ENCODE measurements around the gene IGFN1. TPM values are rescaled to one million over a fixed set of nuclear protein-coding genes. Genes with fewer than 3 reads are reported as not detected.
"Not testable (repeated sequence)": the region's sequence is repeated elsewhere in the genome, so short reads cannot be mapped to it uniquely, and the experiment has no call there.

Gene IGFN1
- total RNA-seq, 1 experiment from 2014 or later: 29.1 TPM

DNA sequence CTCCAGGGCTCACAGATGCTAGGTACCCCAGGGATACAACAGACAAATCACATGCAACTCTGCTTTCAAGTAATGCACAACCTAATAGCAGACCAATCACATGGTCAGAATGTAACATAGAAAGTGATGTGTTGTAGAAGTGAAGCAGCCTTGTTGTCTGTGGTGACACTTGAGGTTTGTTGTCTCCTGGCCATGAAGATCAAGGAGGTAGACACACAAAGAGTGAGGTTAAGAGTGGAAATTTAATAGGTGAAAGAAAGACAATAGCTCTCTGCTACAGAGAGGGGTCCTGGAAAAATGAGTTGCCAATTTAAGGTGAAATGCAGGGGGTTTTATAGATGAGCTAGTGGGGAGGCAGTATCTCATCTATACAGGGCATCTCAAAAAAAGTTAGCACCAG lies 33.8 kb upstream of the IGFN1 start:
- in situ Hi-C loops (cut with HindIII; ENCODE audit: low sequenced_read_pairs): no loop called here
- DNase-seq (ENCODE audit: low spot score): no peak

DNA sequence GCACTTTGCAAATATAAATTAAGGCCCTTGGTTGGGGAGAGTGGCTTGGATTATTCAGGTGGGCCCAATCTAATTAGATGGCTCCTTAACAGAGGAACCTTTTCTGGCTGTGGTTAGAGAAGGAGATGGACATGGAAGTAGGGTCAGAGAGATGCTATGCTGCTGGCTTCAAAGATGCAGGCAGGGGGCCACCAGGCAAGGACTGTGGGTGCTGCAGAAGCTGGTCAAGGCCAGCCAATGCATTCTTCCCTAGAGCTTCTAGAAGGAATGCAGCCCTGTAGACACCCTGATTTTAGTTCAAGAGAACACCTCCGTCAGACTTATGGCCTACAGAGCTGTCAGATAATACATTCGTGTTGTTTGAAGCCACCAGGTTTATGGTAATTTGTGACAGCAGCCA lies 32.7 kb upstream of the IGFN1 start:
- in situ Hi-C loops (cut with HindIII; ENCODE audit: low sequenced_read_pairs): no loop called here
- DNase-seq (ENCODE audit: low spot score): no peak

DNA sequence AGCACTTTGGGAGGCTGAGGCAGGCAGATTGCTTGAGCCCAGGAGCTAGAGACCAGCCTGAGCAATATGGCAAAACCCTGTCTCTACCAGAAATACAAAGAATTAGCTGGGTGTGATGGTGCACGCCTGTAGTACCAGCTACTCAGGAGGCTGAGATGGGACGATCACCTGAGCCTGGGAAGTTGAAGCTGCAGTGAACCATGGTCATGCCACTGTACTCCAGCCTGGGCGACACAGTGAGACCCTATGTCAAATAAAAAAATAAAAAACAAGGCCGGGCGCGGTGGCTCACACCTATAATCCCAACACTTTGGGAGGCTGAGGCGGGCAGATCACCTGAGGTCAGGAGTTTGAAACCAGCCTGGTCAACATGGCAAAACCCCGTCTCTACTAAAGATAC lies 27.6 kb upstream of the IGFN1 start:
- DNase-seq (ENCODE audit: low spot score); in situ Hi-C loops (cut with HindIII; ENCODE audit: low sequenced_read_pairs): not testable (repeated sequence)

DNA sequence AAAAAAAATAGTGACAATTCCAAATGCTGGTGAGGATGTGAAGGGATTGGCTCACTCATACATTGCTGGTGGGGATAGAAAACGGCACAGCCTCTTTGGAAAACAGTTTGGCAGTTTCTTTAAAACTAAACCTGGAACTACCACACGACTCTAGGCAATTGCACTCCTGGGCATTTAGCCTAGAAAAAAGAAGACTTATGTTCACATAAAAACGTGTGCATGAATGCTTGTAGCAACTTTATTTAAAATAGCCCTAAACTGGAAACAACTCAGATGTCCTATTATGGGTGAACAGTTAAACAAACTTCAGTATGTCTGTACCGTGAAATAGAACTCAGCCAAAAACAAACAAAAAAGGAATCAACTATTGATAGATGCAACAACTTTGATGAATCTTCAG lies 26.9 kb upstream of the IGFN1 start:
- no peak for DNase-seq (ENCODE audit: low spot score)
- in situ Hi-C loops (cut with HindIII; ENCODE audit: low sequenced_read_pairs): no loop called here

DNA sequence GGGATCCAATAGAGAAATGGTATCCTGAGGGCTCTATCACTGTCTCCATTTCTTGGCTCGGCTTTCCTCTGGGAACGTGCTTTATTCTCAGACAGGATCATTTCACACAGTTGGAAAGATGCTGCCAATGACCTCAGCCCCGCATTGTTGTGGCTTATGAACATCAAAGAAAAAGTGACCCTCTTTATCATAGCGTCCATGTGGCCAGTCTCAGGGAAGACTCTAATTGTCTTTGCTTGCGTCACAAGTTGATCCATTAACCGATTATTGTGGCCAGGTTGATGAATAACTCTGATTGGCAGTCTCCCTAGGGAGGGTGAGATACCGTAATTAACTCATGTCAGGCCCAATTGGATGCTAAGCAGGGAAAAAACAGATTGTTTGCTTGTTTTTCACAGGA lies 26.0 kb upstream of the IGFN1 start:
- no peak for DNase-seq (ENCODE audit: low spot score)
- in situ Hi-C loops (cut with HindIII; ENCODE audit: low sequenced_read_pairs): no loop called here

DNA sequence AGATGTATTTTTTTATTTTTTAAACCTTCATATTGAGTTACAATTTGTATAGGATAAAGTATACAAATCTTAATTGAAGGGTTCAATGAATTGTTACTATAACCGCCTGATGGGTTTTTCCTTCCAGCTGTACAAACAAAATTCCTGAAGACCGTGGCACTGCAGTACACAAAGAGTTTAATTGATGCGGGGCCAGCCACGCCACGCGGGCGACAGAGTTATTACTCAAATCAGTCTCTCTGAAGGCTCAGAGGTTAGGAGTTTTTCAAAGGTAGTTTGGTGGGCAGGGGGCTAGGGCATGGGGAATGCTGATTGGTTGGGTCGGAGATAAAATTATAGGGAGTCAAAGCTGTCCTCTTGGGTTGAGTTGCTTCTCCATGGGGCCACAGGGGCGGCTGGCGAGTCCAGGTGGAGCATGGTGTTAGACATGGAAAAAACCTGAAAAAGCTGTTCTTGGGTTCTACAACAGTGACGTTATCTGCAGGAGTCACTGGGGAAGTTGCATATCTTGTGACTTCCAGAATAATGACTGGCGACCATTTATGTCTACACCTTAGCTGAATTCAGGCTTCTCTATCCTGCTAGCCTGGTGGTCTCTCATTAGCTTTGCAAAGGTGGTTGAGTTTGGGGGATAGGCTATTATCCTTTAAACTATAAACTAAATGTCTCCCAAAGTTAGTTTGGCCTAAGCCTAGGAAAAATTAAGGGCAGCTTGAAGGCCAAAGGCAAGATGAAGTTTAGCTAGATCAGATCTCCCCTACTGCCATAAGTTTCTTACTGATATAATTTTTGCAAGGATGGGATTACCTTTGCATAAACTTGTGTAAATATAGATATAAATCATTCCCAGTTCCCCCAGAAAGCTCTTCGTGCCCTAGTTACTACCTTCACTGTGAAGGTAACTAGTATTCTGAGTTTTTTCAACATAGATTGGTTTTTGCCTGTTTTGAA lies 23.3 kb upstream of the IGFN1 start:
- no peak for DNase-seq (ENCODE audit: low spot score)
- in situ Hi-C loops (cut with HindIII; ENCODE audit: low sequenced_read_pairs): no loop called here

DNA sequence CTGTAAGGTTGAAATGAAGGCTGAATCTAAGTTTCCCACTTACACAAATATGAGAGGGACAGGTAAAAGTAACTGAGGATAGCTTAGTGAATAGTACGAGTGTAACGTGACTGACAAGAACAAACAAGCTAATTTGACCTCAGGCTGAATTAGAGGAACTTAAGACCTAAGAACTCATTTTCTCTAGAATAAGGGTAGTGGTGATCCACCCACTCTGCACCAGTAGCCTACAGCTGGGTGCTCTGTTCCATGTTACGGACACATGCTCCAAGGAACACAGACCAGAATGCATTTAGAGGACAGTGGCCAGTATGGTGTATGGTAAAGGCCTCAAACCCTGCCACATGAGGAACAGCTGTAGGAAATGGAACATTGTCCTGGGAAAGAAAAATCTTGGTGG lies 21.4 kb upstream of the IGFN1 start:
- in situ Hi-C loops (cut with HindIII; ENCODE audit: low sequenced_read_pairs): no loop called here
- DNase-seq (ENCODE audit: low spot score): peak; percentile 20

DNA sequence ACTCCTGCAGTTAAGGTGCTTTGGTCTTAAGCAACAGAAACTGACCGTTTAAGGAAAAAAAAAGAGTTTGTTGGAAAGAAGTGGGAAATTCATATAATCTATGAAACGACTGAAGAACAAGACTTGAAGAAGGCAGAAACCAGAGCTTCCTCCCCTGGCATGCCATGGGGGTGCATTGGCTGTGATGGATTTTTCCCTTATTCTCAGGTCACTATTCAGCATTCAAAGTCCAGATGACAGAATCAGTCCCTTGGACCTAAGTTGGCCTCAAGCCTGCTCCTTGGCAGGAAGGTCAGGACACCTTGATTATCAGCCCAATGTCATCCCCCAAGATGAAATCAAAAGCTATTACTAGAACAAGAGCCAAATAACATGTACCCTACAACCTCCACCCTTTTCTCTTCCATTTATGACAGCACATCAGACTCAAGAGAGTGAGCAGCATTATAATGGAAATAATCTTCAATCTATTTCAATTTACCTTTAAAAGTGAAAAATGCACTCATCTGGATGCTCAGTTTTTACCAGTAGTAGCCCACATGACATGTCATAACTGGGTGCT lies 20.6 kb upstream of the IGFN1 start:
- in situ Hi-C loops (cut with HindIII; ENCODE audit: low sequenced_read_pairs): no loop called here

DNA sequence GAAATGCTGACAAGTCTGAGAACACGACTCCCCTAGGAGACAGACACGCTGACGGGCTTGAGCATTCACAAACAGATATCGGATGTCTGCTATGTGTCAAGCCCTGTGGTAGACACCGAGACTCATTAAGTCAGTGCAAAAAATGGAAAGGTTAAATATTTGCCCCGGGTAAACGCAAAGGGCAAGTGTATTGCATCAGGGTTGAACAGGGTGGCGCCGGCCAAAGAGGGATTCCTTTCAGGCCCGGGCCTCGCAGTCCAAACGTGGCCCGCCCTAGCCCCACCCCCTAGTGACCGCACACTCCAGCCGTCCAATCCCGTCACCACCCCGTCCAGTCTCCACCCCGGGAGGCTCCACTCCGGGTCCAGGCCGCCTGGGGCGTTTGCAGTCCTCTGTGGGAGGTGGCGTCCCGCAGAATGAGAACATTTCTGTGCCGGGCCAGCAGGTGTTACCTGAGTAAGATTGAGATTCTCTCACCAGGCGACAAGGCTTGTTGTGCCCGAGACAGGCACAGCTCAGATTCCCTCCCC lies 20.0 kb upstream of the IGFN1 start:
- DNase-seq (ENCODE audit: low spot score): peak; percentile 94
- in situ Hi-C loops (cut with HindIII; ENCODE audit: low sequenced_read_pairs): no loop called here

More for the DNA sequence above, 20.6 kb upstream of the IGFN1 start:
- peak; percentile 61 for DNase-seq (ENCODE audit: low spot score)

DNA sequence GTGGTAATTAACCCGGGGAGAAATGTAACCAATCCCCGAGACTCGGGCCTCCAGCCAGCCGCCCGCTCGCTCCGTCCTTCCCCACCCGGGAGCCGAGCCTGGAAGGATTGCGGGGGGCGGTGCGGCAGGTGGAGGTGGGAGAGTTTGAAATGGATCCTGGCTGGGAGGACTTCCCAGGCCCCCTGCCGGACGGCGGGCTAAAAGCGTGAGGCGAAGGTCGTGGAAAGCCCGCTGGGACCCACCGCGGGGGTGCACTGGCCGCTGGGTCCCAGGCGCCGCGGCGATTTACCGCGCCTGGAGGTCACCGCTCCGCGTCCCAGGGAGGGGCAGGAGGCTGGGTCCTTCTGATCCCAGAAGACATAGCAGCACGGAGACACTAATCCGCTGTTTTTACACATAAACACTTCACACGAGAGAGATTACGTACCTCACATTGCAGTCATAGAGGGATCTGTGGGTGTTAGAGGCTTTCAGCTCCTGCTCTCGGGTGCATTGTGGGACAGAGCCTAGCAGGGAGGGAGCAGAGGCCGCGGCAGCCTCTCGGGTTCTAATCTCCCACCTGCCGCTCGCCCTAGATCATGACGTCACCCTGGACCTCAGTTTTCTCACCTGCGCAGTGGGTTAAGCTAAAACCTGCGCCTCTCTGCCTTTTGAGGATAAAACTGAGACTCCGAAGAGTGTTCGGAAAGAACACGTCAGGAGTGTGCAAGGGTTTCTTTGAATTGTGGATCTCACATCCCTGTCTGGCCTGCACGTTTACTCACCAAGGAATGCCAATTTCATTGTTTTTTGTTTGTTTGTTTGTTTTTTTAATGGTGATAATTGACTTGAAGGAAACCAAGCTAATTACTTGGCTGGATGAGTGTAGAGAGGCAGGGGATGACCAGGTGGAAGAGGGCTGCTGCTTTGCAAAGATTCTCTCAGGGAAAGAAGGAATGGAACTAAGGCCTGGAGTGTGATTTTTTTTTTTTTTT lies 19.3 kb upstream of the IGFN1 start:
- peak; percentile 85 for DNase-seq (ENCODE audit: low spot score)
- in situ Hi-C loops (cut with HindIII; ENCODE audit: low sequenced_read_pairs): no loop called here

DNA sequence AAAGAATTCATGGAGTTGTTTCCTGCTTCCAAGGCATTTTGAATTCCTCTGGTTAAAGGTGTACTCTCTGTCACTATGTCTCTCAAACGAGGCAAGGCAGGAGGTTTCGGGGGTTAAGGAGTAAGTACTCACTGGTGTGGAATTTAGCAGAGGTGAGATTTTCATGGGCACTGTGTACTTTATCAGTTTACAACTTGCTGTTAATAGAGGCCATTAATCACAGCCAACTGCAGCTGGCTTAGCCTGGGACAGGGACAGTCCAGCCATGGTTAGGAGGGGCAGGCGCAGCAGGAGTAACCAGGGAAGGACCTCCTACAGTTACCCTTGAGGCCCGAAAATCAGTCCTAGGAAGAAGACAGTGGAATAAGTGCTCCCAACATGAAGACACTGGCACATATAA lies 18.3 kb upstream of the IGFN1 start:
- in situ Hi-C loops (cut with HindIII; ENCODE audit: low sequenced_read_pairs): no loop called here
- peak; percentile 58 for DNase-seq (ENCODE audit: low spot score)

DNA sequence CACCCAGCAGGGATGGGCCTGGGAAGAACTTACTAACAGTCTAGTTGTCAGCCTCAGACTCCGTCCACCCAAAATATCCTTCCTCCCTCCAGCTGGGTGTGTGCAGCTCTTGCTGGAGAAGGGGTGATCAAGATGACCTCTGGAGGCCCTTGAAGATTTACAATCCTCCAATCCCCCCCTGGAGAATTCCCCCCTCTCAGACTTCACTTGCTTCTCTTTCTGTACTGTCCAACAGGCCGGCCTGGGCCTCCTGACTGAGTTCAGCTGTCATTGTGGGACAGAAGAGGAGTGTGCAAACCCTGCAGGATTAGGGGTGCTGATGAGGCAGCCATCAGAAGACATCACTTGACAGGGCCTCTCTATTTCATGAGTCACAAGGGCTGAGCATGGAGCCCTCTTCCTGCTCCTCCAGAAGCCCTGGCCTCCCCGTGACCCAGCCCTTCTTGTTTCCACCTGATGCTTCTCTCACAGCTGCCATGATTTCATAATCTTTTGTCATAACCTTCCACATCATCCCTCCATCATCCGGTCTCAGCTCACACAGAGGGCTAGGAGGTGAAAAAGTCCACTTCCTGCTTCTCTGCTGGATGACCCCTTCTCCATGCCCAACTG lies 17.5 kb upstream of the IGFN1 start:
- DNase-seq (ENCODE audit: low spot score): peak; percentile 40

DNA sequence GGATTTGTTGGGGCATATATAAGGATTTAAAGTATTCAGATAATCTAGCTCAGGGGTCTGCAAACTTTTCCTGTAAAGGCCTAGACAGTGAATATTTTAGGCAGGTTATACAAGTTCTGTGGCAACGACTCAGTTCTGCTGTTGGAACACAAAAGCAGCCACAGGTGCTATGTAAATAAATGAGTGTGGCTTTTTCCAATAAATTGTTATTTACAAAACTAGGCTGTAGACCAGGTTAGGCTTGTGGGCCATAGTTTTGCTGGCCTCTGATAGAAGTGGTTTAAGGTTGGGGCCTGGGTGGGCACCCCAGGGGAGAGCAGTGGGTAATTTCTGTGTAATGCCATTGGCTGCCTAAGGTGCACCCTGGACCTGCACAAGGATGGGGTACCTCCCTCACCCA lies 16.9 kb upstream of the IGFN1 start:
- DNase-seq (ENCODE audit: low spot score): no peak
- in situ Hi-C loops (cut with HindIII; ENCODE audit: low sequenced_read_pairs): no loop called here

More for the DNA sequence above, 17.5 kb upstream of the IGFN1 start:
- in situ Hi-C loops (cut with HindIII; ENCODE audit: low sequenced_read_pairs): no loop called here

DNA sequence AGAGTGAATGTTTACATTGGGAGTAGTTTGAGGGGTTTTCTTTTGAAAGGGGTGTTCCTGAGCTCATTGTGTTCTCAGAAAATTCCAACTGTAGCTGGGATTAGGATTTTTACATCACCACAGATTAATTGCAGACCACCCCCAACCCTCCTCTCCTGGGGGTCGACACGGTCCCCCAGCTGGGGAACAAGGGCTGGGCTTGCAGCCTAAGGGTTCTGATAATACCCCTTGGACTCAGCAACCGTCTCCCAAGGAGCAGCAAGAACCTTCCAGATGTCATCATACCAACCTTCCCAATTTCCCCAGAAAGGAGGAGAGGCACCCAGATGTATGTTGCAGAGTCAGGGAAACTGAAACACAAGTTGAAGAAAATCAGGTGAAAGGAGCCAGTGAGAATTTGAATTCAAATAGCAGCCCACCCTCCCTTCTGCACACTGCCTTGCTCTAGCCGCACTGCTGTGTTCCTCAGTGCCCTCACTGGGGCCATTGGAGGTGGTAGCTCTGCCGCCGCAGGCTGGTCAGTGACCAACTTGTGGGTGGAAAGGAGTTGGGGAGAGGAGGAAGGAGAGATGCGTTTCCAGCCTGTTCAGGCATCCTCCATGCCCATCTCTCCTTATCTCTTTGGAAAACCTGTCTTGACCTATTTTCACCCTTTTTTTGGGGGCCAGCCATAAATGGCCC lies 14.7 kb upstream of the IGFN1 start:
- in situ Hi-C loops (cut with HindIII; ENCODE audit: low sequenced_read_pairs): no loop called here
- no peak for DNase-seq (ENCODE audit: low spot score)

DNA sequence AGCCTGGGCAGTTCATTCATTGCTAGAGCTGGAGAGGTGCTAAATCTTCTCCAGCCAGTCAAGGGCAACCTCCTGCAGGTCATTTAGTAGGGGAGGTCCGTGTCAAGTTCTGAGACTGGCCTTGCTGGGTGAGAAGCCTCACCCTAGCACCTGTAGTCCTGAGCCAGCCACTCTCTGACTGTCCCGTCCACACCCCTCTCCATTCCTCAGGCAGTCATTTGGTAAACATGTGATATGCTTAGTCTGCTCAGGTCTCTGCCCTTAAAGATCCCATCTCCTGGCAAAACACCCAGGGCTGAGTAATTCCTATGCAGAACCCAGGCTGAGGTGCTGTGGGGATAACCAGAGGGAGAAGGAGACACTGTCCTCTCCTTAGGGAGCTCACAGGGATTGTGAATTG lies 13.7 kb upstream of the IGFN1 start:
- in situ Hi-C loops (cut with HindIII; ENCODE audit: low sequenced_read_pairs): no loop called here
- DNase-seq (ENCODE audit: low spot score): peak; percentile 41

DNA sequence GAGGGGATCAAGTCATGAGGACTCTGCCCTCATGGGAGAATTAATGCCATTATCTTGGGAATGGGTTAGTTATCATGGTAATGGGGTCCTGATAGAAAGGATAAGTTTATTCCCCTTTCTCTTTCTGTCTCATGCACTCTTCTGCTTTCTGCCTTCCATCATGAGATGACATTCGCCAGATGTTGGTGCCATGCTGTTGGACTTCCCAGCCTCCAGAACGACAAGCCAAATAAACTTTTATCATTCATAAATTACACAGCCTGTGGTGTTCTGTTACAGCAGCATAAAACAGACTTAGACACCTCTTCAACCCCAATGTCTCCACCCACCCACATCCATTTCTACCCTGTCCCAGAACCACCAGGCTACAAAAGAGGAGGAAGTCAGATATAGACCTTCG lies 11.9 kb upstream of the IGFN1 start:
- in situ Hi-C loops (cut with HindIII; ENCODE audit: low sequenced_read_pairs): no loop called here
- no peak for DNase-seq (ENCODE audit: low spot score)

DNA sequence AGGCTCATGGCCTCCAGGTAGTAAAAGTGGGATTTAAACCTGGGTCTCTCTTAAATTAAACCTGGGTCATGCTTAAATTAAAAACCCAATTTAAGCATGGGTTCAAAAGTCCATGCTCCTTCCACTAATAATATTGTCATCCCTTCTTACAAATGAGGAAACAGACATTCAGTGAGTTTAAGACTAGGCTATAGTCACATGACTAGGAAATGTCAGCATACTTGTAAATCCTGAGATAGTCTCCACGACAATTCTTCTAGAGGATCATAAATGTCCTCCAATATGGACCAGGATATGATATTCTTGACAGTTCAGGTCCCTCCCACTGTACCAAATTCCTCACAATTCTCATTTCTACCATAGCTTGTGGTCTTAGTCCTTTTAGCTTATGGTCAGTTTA lies 10.5 kb upstream of the IGFN1 start:
- peak; percentile 50 for DNase-seq (ENCODE audit: low spot score)
- in situ Hi-C loops (cut with HindIII; ENCODE audit: low sequenced_read_pairs): no loop called here

DNA sequence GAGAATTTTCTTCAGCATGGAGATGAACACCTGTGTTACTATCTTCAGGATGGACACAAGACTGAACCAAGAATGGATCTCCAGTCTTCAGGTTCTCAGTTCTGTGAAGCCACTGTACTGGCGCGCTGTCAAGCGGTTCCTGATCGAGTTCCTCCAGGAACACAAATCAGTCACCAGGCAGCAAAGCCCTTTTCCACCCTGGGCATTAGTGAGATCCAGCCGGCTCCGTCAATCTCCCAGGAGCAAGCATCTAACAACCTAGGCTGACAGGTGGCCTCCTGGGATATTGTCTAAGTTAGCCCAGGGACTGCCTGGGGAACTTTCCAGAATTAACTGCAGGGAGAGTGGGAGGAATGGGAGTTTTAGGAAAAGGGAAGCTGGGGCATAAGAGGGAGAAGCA lies 9.7 kb upstream of the IGFN1 start:
- in situ Hi-C loops (cut with HindIII; ENCODE audit: low sequenced_read_pairs): no loop called here
- DNase-seq (ENCODE audit: low spot score): peak; percentile 26
